ENCODE data around the gene CHD1.

- TF ChIP-seq POLR2A (IDR thresholded peaks at IDR 0.05) (no peak), CTCF (IDR thresholded peaks at IDR 0.05) (no peak), POLR2AphosphoS5 (IDR thresholded peaks at IDR 0.05) (no peak)
Measured at GRCh38 chr5:98825582-98826375, 103.0 kb downstream of the CHD1 start.

Data from upper lobe of left lung (tissue), 4 donors.